Measurements from ENCODE around the gene KRTAP6-2.

Gene KRTAP6-2

DNA sequence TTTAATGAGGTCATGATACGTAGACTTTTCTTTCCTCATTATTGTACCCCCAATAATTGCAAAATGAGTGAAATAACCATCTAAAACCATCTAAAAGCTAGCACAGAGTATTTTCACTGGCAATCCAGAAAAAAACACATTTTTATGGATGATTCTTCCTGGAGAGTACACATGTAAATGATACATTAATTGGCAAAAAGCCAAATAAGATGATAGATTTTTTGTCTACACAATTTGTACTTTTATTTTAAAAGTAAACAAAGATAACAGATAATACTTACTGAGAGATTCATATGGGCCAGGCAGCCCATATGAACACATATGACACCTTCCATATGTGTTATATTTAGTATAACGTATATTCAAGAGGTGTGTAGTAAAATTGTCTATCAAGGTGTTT is 35.1 kb downstream of the KRTAP6-2 start:
- no peak for DNase-seq

DNA sequence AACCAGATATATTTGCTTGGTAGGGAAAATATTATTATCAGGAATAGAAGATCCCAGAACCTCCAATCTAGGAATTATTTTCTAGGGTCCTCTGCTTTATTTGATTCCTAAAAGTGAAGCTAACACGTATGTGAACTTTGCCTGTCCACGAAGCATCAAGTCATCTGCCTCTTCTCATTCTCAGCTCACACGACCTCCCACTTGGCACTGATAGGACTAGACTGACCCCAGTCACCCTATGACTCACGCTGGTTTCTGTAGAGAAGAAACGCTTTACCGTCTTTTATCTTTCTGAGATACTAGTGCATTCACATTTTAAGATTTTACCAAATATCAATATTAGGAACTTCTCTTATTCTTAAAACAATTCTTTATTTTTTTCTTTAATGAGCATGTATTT is 35.6 kb downstream of the KRTAP6-2 start:
- no peak for DNase-seq

DNA sequence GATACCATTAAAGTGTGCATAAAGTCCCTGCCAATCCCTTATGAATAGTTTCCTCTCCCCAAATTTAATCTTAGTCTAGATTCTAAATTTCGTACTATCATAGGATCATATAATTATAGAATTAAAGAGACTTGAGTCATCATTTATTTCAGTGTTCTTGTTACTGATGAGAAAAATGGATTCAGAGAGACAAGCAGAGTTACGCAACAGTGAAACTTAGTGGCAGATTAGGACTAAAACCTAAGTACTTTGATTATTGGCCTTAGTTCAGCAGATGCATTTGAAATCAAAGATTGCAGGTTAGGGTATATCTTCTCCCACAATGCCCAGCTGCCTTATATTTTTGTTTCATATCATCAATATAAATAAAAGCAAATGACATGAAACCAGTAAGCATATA is 36.7 kb downstream of the KRTAP6-2 start:
- DNase-seq, result no peak

DNA sequence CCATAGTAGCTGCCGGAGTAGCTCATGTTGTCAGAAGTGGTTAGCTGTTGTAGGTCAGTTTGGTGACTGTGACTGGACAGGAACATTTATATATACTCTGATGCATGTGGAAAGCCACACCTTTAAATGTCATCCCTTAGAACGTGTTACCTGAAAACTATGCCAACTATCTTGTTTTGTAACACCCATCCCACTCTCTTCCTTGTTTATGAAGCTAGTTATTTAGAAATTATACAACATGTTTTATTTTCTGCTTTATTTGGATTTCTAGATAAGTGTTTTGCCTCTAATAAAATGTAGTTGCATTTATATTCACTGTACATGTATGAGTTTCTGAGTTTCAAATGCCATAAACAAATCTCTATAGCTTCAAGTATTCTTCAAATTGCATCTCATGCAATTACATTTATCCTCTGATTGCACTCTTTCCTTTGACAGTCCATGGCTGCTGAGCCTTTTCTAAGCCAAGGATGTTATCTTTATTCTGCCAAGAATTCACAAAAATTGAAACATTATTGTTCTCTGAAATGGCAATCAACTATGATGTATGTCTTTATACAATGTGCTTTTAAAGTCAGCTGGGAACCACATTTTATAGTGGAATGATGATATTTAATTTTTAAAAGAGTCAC is 37.3 kb downstream of the KRTAP6-2 start, which contains the start of gene KRTAP19-7:
Gene KRTAP19-7 (minus strand): TSS at position 51 of the 632 bp plus-strand sequence. CDS start 25 bp downstream, at position 26.
- DNase-seq, result no peak

DNA sequence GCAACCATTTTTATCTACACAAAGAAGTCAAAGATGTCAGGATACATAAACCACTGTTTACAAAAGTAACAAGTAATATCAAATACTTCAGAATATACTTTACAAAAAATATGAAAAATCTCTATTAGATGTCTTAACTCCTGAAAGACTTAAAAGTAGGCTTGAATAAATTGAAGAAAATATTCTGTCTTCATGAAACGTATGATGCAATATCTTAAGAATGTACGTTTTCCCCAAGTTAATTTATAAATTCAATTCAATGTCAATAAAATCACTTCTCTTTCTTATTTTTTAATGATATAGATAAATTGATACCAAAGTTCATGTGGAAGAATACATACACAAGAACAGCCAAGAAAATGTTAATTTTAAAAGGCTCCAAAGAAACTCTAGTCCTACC is 43.6 kb downstream of the KRTAP6-2 start:
- no peak for DNase-seq

DNA sequence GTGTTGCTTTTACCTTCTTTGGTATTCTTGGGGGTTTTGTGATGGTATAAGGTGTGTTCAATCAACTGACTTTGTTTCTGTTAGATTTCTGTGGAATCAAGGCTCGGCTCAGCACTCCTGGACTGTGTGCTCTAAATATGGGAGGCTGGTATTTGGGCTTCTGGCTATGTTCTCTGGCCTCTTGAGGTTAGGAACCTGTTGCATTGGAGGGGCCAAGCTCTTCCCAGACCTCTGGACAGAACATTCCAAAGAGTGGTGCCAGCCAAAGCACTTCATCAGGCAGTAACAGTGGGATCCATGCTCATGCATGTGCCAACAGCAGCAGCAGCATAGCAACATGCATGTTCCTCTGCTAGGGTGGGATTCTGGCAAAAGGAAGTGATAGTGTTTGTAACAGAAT is 45.9 kb downstream of the KRTAP6-2 start:
- DNase-seq, result no peak

Measured in activated CD4-positive, CD25-positive, alpha-beta regulatory T cell treated with anti-CD3 and anti-CD28 coated beads, Interleukin-2, amount 50 U/mL, for 72 hours (primary cell).